SK-N-MC (cell line): ENCODE results near the gene RALGPS1.

Experiments
- EZH2 ChIP-seq: fragments of 200-600 bp; sonication (generic); IDR thresholded peaks from one replicate; pipeline ENCODE4 v1.6.1; 2017; ENCODE audit warnings: antibody characterized with exemption
- POLR2AphosphoS5 ChIP-seq: IDR thresholded peaks from 2 replicates; pipeline ENCODE4 v1.6.1; 2012; ENCODE audit warnings: mild to moderate bottlenecking, low read depth, low read length, borderline replicate concordance

- TF ChIP-seq EZH2 = no peak
- TF ChIP-seq POLR2AphosphoS5 = no peak
Measured at GRCh38 chr9:127109212-127109711, 194.7 kb downstream of the RALGPS1 start.
